GM10266 (cell line): ENCODE results near the gene PNRC1.

Experiments
- DNase-seq: peaks from one replicate; pipeline ENCODE4 v3.0.0; 2012; ENCODE audit errors: extremely low spot score
- CTCF ChIP-seq: IDR thresholded peaks from 2 replicates; pipeline ENCODE4 v1.5.1; 2012; ENCODE audit warnings: mild to moderate bottlenecking, low read depth; ENCODE audit not compliant: control insufficient read depth, insufficient read depth; ENCODE audit errors: missing control alignments

PNRC1 gene

GRCh38 chr6:89131599-89131998 lies 51.0 kb downstream of the PNRC1 start:
- no peak for TF ChIP-seq CTCF
- DNase-seq, result no peak

GRCh38 chr6:89132057-89132456 lies 51.5 kb downstream of the PNRC1 start:
- DNase-seq, result no peak
- TF ChIP-seq CTCF, result no peak

GRCh38 chr6:89133981-89134380 lies 53.4 kb downstream of the PNRC1 start:
- TF ChIP-seq CTCF, result no peak
- DNase-seq, result no peak

GRCh38 chr6:89134723-89135122 lies 54.2 kb downstream of the PNRC1 start:
- TF ChIP-seq CTCF, result no peak
- no peak for DNase-seq
